ENCODE measurements around the gene CRYZL1. TPM values are rescaled to one million over a fixed set of nuclear protein-coding genes. Genes with fewer than 3 reads are reported as not detected.
A peak's percentile ranks its signal among the peaks of the same experiment; 100 is the strongest.

Gene CRYZL1
- total and polyA plus RNA-seq, 7 experiments from 2014 or later: 33.0 to 75.5 (median 40.4) TPM

DNA sequence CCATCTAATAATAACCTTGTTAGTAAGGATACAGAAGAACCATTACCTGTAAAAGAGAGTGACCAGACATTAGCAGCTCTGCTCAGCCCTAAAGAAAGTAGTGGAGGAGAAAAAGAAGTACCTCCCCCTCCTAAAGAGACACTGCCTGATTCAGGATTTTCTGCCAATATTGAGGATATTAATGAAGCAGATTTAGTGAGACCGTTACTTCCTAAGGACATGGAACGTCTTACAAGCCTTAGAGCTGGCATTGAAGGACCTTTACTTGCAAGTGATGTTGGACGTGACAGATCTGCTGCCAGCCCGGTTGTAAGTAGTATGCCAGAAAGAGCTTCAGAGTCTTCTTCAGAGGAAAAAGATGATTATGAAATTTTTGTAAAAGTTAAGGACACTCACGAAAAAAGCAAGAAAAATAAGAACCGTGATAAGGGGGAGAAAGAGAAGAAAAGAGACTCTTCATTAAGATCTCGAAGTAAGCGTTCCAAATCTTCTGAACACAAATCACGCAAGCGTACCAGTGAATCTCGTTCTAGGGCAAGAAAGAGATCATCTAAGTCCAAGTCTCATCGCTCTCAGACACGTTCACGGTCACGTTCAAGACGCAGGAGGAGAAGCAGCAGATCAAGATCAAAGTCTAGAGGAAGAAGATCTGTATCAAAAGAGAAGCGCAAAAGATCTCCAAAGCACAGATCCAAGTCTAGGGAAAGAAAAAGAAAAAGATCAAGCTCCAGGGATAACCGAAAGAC lies 87.1 kb downstream of the CRYZL1 start:
- ChIA-PET CTCF (no interaction called here), POLR2A (interaction anchor here (0.7 to 7.3 kb wide), 2 partner anchors 10 to 11 kb away, joined by 5 to 69 read pairs; partner anchors contain the start of genes GART and SON)
- Histone ChIP-seq H3K4me1 (ENCODE audit: control insufficient read depth in 2 of 2, insufficient read depth in 2 of 2, low read length in 2 of 2) (peaks cover 6 to 12% of the 10 kb centered on the region in 2 donors), H3K27me3 (ENCODE audit: control insufficient read depth in 2 of 2, insufficient read depth in 2 of 2, low read length in 2 of 2) (no peaks in the 10 kb centered on the region), H3K9me3 (ENCODE audit: control insufficient read depth in 2 of 3, low read length in 3 of 3) (no peaks in the 10 kb centered on the region), H3K4me3 (ENCODE audit: low read length) (no peak overlapping the region), H3K36me3 (ENCODE audit: control insufficient read depth in 2 of 3, insufficient read depth in 3 of 3, low read length in 3 of 3) (peaks cover 43 to 86% (median 52%) of the 10 kb centered on the region in 3 experiments), H3K27ac (ENCODE audit: low read depth, low read length) (no peak overlapping the region)
- no peaks in the 10 kb centered on the region for H3K27me3 Mint-ChIP-seq
- peaks cover 0 to 3% (median 0%) of the 10 kb centered on the region in 11 donors for H3K9me3 Mint-ChIP-seq
- DNase-seq (no peak), ATAC-seq (no peak)
- H3K27ac Mint-ChIP-seq: peak overlapping the region in 5 of 9 donors; percentile 29 to 87 (median 54)
- peaks cover 41 to 75% (median 65%) of the 10 kb centered on the region in 7 donors for H3K4me1 Mint-ChIP-seq
- H3K36me3 Mint-ChIP-seq: peaks cover 24 to 83% (median 67%) of the 10 kb centered on the region in 5 donors
- intact Hi-C loops (cut with micrococcal nuclease): no loop called here
- peak overlapping the region in 9 of 10 donors; percentile 14 to 77 (median 63) for H3K4me3 Mint-ChIP-seq

DNA sequence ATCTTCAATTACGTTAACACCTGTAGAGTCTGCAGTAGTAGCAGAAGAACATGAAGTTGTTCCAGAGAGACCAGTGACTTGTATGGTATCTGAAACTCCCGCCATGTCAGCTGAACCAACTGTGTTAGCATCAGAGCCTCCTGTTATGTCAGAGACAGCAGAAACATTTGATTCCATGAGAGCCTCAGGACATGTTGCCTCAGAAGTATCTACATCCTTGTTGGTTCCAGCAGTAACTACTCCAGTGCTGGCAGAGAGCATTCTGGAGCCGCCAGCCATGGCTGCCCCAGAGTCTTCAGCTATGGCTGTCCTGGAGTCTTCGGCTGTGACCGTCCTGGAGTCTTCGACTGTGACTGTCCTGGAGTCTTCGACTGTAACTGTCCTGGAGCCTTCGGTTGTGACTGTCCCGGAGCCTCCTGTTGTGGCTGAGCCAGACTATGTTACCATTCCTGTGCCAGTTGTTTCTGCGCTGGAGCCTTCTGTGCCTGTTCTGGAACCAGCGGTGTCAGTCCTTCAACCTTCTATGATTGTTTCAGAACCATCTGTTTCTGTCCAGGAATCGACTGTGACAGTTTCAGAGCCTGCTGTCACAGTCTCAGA lies 88.4 kb downstream of the CRYZL1 start:
- no peaks in the 10 kb centered on the region for H3K27me3 ChIP-seq (ENCODE audit: control insufficient read depth in 2 of 2, insufficient read depth in 2 of 2, low read length in 2 of 2)
- Mint-ChIP-seq H3K27me3 (no peaks in the 10 kb centered on the region), H3K4me1 (peaks cover 44 to 76% (median 64%) of the 10 kb centered on the region in 7 donors), H3K27ac (peak overlapping the region in 2 of 9 donors; percentile 32 to 90), H3K9me3 (peaks cover 0 to 3% (median 0%) of the 10 kb centered on the region in 11 donors), H3K4me3 (peak overlapping the region in 3 of 10 donors; percentile 3 to 65 (median 41)), H3K36me3 (peaks cover 16 to 74% (median 63%) of the 10 kb centered on the region in 5 donors)
- H3K4me1 ChIP-seq (ENCODE audit: control insufficient read depth in 2 of 2, insufficient read depth in 2 of 2, low read length in 2 of 2): peaks cover 6 to 12% of the 10 kb centered on the region in 2 donors
- POLR2A ChIA-PET: interaction anchor here (0.5 to 7.3 kb wide), 2 partner anchors 9 to 842 kb away, joined by 3 to 69 read pairs; partner anchors contain the start of genes GART and SON
- DNase-seq (no peak), ATAC-seq (no peak)
- peaks cover 38 to 83% (median 43%) of the 10 kb centered on the region in 3 experiments for H3K36me3 ChIP-seq (ENCODE audit: control insufficient read depth in 2 of 3, insufficient read depth in 3 of 3, low read length in 3 of 3)
- H3K9me3 ChIP-seq (ENCODE audit: control insufficient read depth in 2 of 3, low read length in 3 of 3): no peaks in the 10 kb centered on the region
- H3K27ac ChIP-seq (ENCODE audit: low read depth, low read length): no peak overlapping the region
- CTCF ChIA-PET: no interaction called here
- intact Hi-C loops (cut with micrococcal nuclease): loop anchor here in 1 of 2 donors (2.0 kb wide), 1 partner anchor 14 kb away; no protein-coding TSS in a partner anchor
- H3K4me3 ChIP-seq (ENCODE audit: low read length): no peak overlapping the region

DNA sequence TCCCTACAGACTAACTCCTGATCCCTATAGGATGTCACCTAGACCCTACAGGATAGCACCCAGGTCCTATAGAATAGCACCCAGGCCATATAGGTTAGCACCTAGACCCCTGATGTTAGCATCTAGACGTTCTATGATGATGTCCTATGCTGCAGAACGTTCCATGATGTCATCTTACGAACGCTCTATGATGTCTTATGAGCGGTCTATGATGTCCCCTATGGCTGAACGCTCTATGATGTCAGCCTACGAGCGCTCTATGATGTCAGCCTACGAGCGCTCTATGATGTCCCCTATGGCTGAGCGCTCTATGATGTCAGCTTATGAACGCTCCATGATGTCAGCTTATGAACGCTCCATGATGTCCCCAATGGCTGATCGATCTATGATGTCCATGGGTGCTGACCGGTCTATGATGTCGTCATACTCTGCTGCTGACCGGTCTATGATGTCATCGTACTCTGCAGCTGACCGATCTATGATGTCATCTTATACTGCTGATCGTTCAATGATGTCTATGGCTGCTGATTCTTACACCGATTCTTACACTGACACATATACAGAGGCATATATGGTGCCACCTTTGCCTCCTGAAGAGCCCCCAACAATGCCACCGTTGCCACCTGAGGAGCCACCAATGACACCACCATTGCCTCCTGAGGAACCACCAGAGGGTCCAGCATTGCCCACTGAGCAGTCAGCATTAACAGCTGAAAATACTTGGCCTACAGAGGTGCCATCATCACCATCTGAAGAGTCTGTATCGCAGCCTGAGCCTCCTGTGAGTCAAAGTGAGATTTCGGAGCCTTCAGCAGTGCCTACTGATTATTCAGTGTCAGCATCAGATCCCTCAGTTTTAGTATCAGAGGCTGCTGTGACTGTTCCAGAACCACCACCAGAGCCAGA lies 89.2 kb downstream of the CRYZL1 start:
- DNase-seq: no peak
- Histone ChIP-seq H3K9me3 (ENCODE audit: control insufficient read depth in 2 of 3, low read length in 3 of 3) (no peaks in the 10 kb centered on the region), H3K36me3 (ENCODE audit: control insufficient read depth in 2 of 3, insufficient read depth in 3 of 3, low read length in 3 of 3) (peaks cover 38 to 79% (median 41%) of the 10 kb centered on the region in 3 experiments), H3K4me3 (ENCODE audit: low read length) (no peak overlapping the region), H3K27ac (ENCODE audit: low read depth, low read length) (no peak overlapping the region), H3K4me1 (ENCODE audit: control insufficient read depth in 2 of 2, insufficient read depth in 2 of 2, low read length in 2 of 2) (peaks cover 6 to 12% of the 10 kb centered on the region in 2 donors), H3K27me3 (ENCODE audit: control insufficient read depth in 2 of 2, insufficient read depth in 2 of 2, low read length in 2 of 2) (no peaks in the 10 kb centered on the region)
- CTCF ChIA-PET: no interaction called here
- Mint-ChIP-seq H3K9me3 (peaks cover 0 to 3% (median 0%) of the 10 kb centered on the region in 11 donors), H3K27me3 (no peaks in the 10 kb centered on the region), H3K4me3 (peak overlapping the region in 2 of 10 donors; percentile 0 to 2), H3K36me3 (peaks cover 16 to 69% (median 56%) of the 10 kb centered on the region in 5 donors), H3K27ac (peak overlapping the region in 4 of 9 donors; percentile 33 to 90 (median 46)), H3K4me1 (peaks cover 43 to 74% (median 58%) of the 10 kb centered on the region in 7 donors)
- intact Hi-C loops (cut with micrococcal nuclease): loop anchor here in 1 of 2 donors (2.0 kb wide), 1 partner anchor 14 kb away; no protein-coding TSS in a partner anchor
- peak; percentile 21 for ATAC-seq
- POLR2A ChIA-PET: interaction anchor here (0.5 to 7.3 kb wide), 2 partner anchors 9 to 841 kb away, joined by 3 to 69 read pairs; partner anchors contain the start of genes GART and SON

DNA sequence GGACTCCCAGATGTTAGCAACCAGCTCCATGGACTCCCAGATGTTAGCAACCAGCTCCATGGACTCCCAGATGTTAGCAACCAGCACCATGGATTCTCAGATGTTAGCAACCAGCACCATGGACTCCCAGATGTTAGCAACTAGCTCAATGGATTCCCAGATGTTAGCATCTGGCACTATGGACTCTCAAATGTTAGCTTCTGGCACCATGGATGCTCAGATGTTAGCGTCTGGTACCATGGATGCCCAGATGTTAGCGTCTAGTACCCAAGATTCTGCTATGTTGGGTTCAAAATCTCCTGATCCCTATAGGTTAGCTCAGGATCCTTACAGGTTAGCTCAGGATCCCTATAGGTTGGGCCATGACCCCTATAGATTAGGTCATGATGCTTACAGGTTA lies 89.9 kb downstream of the CRYZL1 start:
- DNase-seq: no peak
- Histone ChIP-seq H3K4me1 (ENCODE audit: control insufficient read depth in 2 of 2, insufficient read depth in 2 of 2, low read length in 2 of 2) (peaks cover 6 to 12% of the 10 kb centered on the region in 2 donors), H3K36me3 (ENCODE audit: control insufficient read depth in 2 of 3, insufficient read depth in 3 of 3, low read length in 3 of 3) (peaks cover 38 to 78% (median 41%) of the 10 kb centered on the region in 3 experiments), H3K4me3 (ENCODE audit: low read length) (no peak overlapping the region), H3K9me3 (ENCODE audit: control insufficient read depth in 2 of 3, low read length in 3 of 3) (no peaks in the 10 kb centered on the region), H3K27me3 (ENCODE audit: control insufficient read depth in 2 of 2, insufficient read depth in 2 of 2, low read length in 2 of 2) (no peaks in the 10 kb centered on the region), H3K27ac (ENCODE audit: low read depth, low read length) (no peak overlapping the region)
- H3K9me3 Mint-ChIP-seq: peaks cover 0 to 3% (median 0%) of the 10 kb centered on the region in 11 donors
- CTCF ChIA-PET: interaction anchor here (1.2 kb wide), 1 partner anchor 54 kb away, joined by 4 read pairs; no protein-coding TSS in a partner anchor
- intact Hi-C loops (cut with micrococcal nuclease): loop anchor here in 1 of 2 donors (2.0 kb wide), 1 partner anchor 15 kb away; no protein-coding TSS in a partner anchor
- peaks cover 40 to 70% (median 53%) of the 10 kb centered on the region in 7 donors for H3K4me1 Mint-ChIP-seq
- ATAC-seq: no peak
- H3K27ac Mint-ChIP-seq: peak overlapping the region in 1 of 9 donors; percentile 33
- no peak overlapping the region for H3K4me3 Mint-ChIP-seq
- no peaks in the 10 kb centered on the region for H3K27me3 Mint-ChIP-seq
- POLR2A ChIA-PET: interaction anchor here (0.9 to 7.3 kb wide), 4 partner anchors 8 to 167 kb away, joined by 3 to 69 read pairs (median 4); partner anchors contain the start of genes GART and SON
- peaks cover 16 to 63% (median 49%) of the 10 kb centered on the region in 5 donors for H3K36me3 Mint-ChIP-seq

DNA sequence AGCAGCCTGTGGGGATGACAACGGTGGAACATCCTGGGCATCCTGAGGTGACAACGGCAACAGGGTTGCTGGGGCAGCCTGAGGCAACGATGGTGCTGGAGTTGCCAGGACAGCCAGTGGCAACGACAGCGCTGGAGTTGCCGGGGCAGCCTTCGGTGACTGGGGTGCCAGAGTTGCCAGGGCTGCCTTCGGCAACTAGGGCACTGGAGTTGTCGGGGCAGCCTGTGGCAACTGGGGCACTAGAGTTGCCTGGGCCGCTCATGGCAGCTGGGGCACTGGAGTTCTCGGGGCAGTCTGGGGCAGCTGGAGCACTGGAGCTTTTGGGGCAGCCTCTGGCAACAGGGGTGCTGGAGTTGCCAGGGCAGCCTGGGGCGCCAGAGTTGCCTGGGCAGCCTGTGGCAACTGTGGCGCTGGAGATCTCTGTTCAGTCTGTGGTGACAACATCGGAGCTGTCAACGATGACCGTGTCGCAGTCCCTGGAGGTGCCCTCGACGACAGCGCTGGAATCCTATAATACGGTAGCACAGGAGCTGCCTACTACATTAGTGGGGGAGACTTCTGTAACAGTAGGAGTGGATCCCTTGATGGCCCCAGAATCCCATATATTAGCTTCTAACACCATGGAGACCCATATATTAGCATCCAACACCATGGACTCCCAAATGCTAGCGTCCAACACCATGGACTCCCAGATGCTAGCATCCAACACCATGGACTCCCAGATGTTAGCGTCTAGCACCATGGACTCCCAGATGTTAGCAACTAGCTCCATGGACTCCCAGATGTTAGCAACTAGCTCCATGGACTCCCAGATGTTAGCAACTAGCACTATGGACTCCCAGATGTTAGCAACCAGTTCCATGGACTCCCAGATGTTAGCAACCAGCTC lies 90.5 kb downstream of the CRYZL1 start:
- CTCF ChIA-PET: interaction anchor here (0.5 to 1.2 kb wide), 2 partner anchors 54 to 104 kb away, joined by 3 to 4 read pairs; no protein-coding TSS in a partner anchor
- H3K4me1 Mint-ChIP-seq: peaks cover 34 to 67% (median 49%) of the 10 kb centered on the region in 7 donors

More for the DNA sequence above, 90.5 kb downstream of the CRYZL1 start:
- no peaks in the 10 kb centered on the region for H3K9me3 ChIP-seq (ENCODE audit: control insufficient read depth in 2 of 3, low read length in 3 of 3)
- no peak overlapping the region for H3K27ac ChIP-seq (ENCODE audit: low read depth, low read length)
- H3K4me3 ChIP-seq (ENCODE audit: low read length): no peak overlapping the region
- peaks cover 2 to 10% of the 10 kb centered on the region in 2 donors for H3K4me1 ChIP-seq (ENCODE audit: control insufficient read depth in 2 of 2, insufficient read depth in 2 of 2, low read length in 2 of 2)
- no peaks in the 10 kb centered on the region for H3K27me3 ChIP-seq (ENCODE audit: control insufficient read depth in 2 of 2, insufficient read depth in 2 of 2, low read length in 2 of 2)
- DNase-seq (no peak), ATAC-seq (peak; percentile 8)
- peaks cover 0 to 3% (median 0%) of the 10 kb centered on the region in 11 donors for H3K9me3 Mint-ChIP-seq
- H3K36me3 Mint-ChIP-seq: peaks cover 14 to 58% (median 42%) of the 10 kb centered on the region in 5 donors
- no peaks in the 10 kb centered on the region for H3K27me3 Mint-ChIP-seq
- H3K4me3 Mint-ChIP-seq: no peak overlapping the region
- H3K27ac Mint-ChIP-seq: peak overlapping the region in 1 of 9 donors; percentile 52
- intact Hi-C loops (cut with micrococcal nuclease): no loop called here
- peaks cover 38 to 75% (median 41%) of the 10 kb centered on the region in 3 experiments for H3K36me3 ChIP-seq (ENCODE audit: control insufficient read depth in 2 of 3, insufficient read depth in 3 of 3, low read length in 3 of 3)
- POLR2A ChIA-PET: interaction anchor here (0.9 to 7.3 kb wide), 4 partner anchors 7 to 166 kb away, joined by 3 to 69 read pairs (median 4); partner anchors contain the start of genes GART and SON

All from naive thymus-derived CD4-positive, alpha-beta T cell (primary cell).